Uterus (tissue), 4 donors: ENCODE data around the gene CEP85L. TPM values are rescaled to one million over a fixed set of nuclear protein-coding genes. Genes with fewer than 3 reads are reported as not detected.

Source experiments
- DNase-seq, 2 donors: peaks; one replicate each; pipeline ENCODE4 v3.0.0-alpha.2; 2019 to 2020
- H3K27ac ChIP-seq, 2 donors: fragments of 200-600 bp; sonication (generic); 1 replicate in 1 of 2; 2 replicates in 1 of 2; pipeline ENCODE4 v1.5.1; 2016 to 2018
- H3K27me3 ChIP-seq, 2 donors: fragments of 200-600 bp; sonication (generic); one replicate each; pipeline ENCODE4 v1.5.1; 2018 to 2019; ENCODE audit warnings: control low read depth in 1 of 2
- H3K36me3 ChIP-seq, 2 donors: fragments of 200-600 bp; sonication (generic); one replicate each; pipeline ENCODE4 v1.5.1; 2019; ENCODE audit warnings: control low read depth in 1 of 2
- H3K4me1 ChIP-seq, 2 donors: fragments of 200-600 bp; sonication (generic); one replicate each; pipeline ENCODE4 v1.5.1; 2018 to 2019; ENCODE audit warnings: control low read depth in 1 of 2
- H3K4me3 ChIP-seq, 2 donors: fragments of 200-600 bp; sonication (generic); 1 replicate in 1 of 2; 2 replicates in 1 of 2; pipeline ENCODE4 v1.5.1; 2018 to 2019; ENCODE audit warnings: mild to moderate bottlenecking in 1 of 2
- H3K9me3 ChIP-seq, 2 donors: fragments of 200-600 bp; sonication (generic); one replicate each; pipeline ENCODE4 v1.5.1; 2019; ENCODE audit warnings: control low read depth in 1 of 2
- CTCF ChIP-seq, 4 experiments: fragments of 200-600 bp in 2 of 4; fragments of 450-650 bp in 2 of 4; sonication (generic) in 2 of 4; IDR thresholded peaks; one replicate each; pipeline ENCODE4 v1.5.1; 2016 to 2019; ENCODE audit warnings: antibody characterized with exemption in 4 of 4, mild to moderate bottlenecking in 2 of 4, moderate library complexity in 1 of 4
- POLR2A ChIP-seq, 2 donors: fragments of 450-650 bp; IDR thresholded peaks; one replicate each; pipeline ENCODE4 v1.6.1; 2016; ENCODE audit warnings: antibody characterized with exemption in 2 of 2, mild to moderate bottlenecking in 1 of 2, moderate library complexity in 1 of 2
- intact Hi-C: fragments of 100-400 bp; cut with DNase I; formaldehyde crosslinking; loops from one replicate; pipeline ENCODE4 v1.15.1; 2023; ENCODE audit warnings: low total_unique reads
- total RNA-seq, 4 donors: library from RNA; depleted of rRNA in 3 of 4; stranded (reverse); fragments of >200 nt in 3 of 4; gene quantifications; one replicate each; pipeline versions ENCODE4 v1.1.0 to v1.2.4, GENCODE V29; 2014 to 2023
- donor health status: DM: yes; HTN: yes; CAD: no.

CEP85L gene
- 100 to 1,000 TPM in 1 of 4 donors, 10 to 100 TPM in 3; 32.7 to 968 (median 64.4) TPM for total RNA-seq

DNA sequence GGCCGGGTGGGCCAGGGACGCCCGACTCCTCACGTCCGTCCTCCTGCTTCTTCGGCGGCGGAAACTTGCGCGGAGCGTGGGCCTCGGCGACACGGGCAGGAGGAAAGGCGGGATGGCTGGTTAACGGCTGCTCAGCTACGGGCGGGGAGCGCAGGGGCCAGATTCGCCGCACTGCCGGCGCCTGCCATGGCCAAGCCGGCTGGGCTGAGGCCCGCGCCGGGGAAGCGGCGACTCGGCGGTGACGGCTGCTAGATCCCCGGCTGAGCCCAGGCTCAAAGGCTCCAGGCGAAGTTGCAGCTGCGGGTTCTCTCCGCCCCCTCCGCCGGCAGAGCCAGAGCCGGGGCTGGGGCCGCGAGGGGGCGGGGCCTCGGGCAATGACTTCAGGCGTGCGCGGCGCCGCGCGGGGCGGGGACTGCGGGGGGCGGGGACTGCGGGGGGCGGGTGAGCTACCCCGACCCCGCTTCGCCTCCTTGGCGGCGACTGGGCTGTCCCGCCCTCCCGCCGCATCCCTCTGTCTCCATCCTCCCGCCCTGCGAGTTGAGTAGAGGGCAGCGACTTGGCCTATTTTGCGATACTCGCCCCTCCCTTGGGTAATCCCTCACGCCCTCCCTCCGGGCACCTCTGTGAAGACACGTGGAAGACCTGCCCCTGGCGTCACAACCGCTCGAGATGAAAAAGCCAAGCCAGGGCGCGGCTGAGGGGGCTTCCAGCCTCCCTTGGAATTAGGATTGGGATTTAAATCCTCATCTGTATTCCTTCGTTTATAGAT, at the start of gene CEP85L:
CEP85L (minus strand) TSS at position 310 of the 769 bp plus-strand sequence. CDS start 322 bp downstream, outside the sequence.
- H3K27ac ChIP-seq, result peak within 1 kb of the TSS; percentile 98 to 99
- H3K9me3 ChIP-seq, result no peaks in the 10 kb centered on the region
- peak; percentile 89 for DNase-seq
- TF ChIP-seq CTCF (IDR thresholded peaks at IDR 0.05), result peak in 1 of 4 experiments; percentile 2
- TF ChIP-seq POLR2A (IDR thresholded peaks at IDR 0.05), result peak; percentile 89 to 93
- no peaks in the 10 kb centered on the region for H3K36me3 ChIP-seq
- H3K27me3 ChIP-seq, result no peaks in the 10 kb centered on the region
- intact Hi-C loops, result no loop called here
- H3K4me3 ChIP-seq, result peak within 1 kb of the TSS; percentile 83 to 96
- no peaks in the 10 kb centered on the region for H3K4me1 ChIP-seq

DNA sequence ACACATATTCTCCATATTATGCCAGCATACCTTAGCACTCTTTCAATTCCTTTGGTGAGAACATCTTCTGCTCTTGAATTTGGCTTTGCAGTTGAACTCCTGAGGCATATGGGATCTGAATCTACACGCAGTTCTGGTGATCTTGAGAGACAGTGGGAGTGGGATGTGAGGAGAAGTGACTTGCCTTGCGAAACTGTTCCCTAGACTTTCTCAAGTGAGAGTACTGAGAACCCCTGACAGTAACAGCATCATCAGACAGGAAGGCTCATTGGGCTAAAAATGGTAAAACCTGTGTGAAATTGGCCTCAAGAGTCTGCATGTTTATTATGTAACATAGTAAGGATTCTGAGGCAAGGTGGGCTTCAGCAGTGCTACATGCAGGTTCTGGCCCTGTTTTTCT, 49.1 kb upstream of the CEP85L start:
- DNase-seq, result no peak
- intact Hi-C loops, result no loop called here
- H3K4me1 ChIP-seq, result peaks cover 0 to 4% of the 10 kb centered on the region in 2 donors
- H3K27ac ChIP-seq, result no peak overlapping the region
- H3K27me3 ChIP-seq, result no peaks in the 10 kb centered on the region
- H3K9me3 ChIP-seq, result no peaks in the 10 kb centered on the region
- no peak for TF ChIP-seq CTCF (IDR thresholded peaks at IDR 0.05)
- no peak for TF ChIP-seq POLR2A (IDR thresholded peaks at IDR 0.05)
- H3K36me3 ChIP-seq, result no peaks in the 10 kb centered on the region
- H3K4me3 ChIP-seq, result no peak overlapping the region

GRCh38 chr6:118697554-118697953, 46.2 kb upstream of the CEP85L start:
- Histone ChIP-seq H3K36me3 (no peaks in the 10 kb centered on the region), H3K27me3 (no peaks in the 10 kb centered on the region), H3K9me3 (no peaks in the 10 kb centered on the region), H3K27ac (no peak overlapping the region), H3K4me1 (no peaks in the 10 kb centered on the region), H3K4me3 (no peak overlapping the region)
- intact Hi-C loops, result no loop called here
- no peak for DNase-seq
- TF ChIP-seq POLR2A (IDR thresholded peaks at IDR 0.05), result no peak
- TF ChIP-seq CTCF (IDR thresholded peaks at IDR 0.05), result no peak

DNA sequence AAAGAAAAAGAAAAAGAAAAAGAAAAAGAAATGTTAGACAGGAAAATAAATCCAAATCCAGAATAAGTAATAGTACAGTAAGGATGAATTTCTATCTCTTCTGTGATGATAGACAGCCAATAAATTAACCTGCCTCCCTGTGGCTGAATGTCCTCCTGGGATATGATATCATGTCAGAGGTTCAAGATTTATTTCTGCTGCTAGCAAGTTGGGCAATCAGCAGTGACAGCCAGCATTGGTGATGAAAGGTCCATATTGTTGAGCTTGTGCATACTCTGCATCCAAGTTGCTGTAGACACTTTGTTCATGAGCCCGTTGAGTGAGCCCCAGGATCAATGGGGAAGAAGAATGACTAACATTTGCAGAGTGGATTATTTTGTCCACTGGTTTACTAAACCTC, 44.9 kb upstream of the CEP85L start:
- intact Hi-C loops, result no loop called here
- DNase-seq, result no peak
- H3K9me3 ChIP-seq, result no peaks in the 10 kb centered on the region
- TF ChIP-seq CTCF (IDR thresholded peaks at IDR 0.05) (no peak), POLR2A (IDR thresholded peaks at IDR 0.05) (no peak)
- no peaks in the 10 kb centered on the region for H3K36me3 ChIP-seq
- no peak overlapping the region for H3K4me3 ChIP-seq
- H3K27me3 ChIP-seq, result no peaks in the 10 kb centered on the region
- H3K4me1 ChIP-seq, result no peaks in the 10 kb centered on the region
- no peak overlapping the region for H3K27ac ChIP-seq

DNA sequence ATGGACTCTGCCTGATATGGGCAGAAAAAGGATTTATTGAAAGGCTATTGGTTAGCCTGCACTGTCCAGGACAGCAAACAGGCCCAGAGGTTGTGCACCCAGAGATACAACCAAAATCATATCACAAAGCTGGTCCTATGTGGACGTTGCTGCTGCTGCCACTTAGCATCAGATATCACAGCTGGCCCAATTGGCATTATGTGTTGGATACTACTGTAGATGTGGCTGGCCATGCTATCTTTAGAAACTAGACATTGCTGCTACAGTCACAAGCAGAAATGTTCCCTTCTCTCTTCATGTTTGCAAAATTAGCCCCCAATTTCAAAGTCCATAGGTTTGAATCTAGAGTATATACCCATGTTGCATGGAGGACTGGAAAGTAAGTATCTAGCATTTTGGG, 42.2 kb upstream of the CEP85L start:
- no peak for DNase-seq
- intact Hi-C loops, result no loop called here

More for the DNA sequence above, 42.2 kb upstream of the CEP85L start:
- no peak for TF ChIP-seq CTCF (IDR thresholded peaks at IDR 0.05)
- no peak for TF ChIP-seq POLR2A (IDR thresholded peaks at IDR 0.05)
- Histone ChIP-seq H3K27ac (no peak overlapping the region), H3K4me3 (no peak overlapping the region), H3K4me1 (no peaks in the 10 kb centered on the region), H3K27me3 (no peaks in the 10 kb centered on the region), H3K9me3 (no peaks in the 10 kb centered on the region), H3K36me3 (no peaks in the 10 kb centered on the region)
